Astrocyte of the cerebellum (primary cell): ENCODE results near the gene CREBBP.

Source experiments
- DNase-seq: peaks from one replicate; pipeline ENCODE4 v3.0.0-alpha.2; 2011; ENCODE audit warnings: low read depth
- H3K4me3 ChIP-seq: 2 replicates; pipeline ENCODE4 v1.5.1; 2011; ENCODE audit warnings: mild to moderate bottlenecking, low read depth, low read length, moderate library complexity
- in situ Hi-C: cut with HindIII; loops from 2 replicates; pipeline ENCODE4 v1.10.0; 2017; ENCODE audit warnings: low sequenced_read_pairs
- TF ChIP-seq, protein P1 (sequence below): IDR thresholded peaks from 2 replicates; pipeline ENCODE4 v1.5.1; 2012; ENCODE audit warnings: low read length, low read depth, moderate library complexity, mild to moderate bottlenecking; ENCODE audit errors: missing control alignments

The CREBBP gene

GRCh38 chr16:3882531-3882930, 2.0 kb upstream of the CREBBP start:
- DNase-seq = no peak
- TF ChIP-seq, protein P1, sequence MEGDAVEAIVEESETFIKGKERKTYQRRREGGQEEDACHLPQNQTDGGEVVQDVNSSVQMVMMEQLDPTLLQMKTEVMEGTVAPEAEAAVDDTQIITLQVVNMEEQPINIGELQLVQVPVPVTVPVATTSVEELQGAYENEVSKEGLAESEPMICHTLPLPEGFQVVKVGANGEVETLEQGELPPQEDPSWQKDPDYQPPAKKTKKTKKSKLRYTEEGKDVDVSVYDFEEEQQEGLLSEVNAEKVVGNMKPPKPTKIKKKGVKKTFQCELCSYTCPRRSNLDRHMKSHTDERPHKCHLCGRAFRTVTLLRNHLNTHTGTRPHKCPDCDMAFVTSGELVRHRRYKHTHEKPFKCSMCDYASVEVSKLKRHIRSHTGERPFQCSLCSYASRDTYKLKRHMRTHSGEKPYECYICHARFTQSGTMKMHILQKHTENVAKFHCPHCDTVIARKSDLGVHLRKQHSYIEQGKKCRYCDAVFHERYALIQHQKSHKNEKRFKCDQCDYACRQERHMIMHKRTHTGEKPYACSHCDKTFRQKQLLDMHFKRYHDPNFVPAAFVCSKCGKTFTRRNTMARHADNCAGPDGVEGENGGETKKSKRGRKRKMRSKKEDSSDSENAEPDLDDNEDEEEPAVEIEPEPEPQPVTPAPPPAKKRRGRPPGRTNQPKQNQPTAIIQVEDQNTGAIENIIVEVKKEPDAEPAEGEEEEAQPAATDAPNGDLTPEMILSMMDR = no peak
- in situ Hi-C loops = no loop called here
- H3K4me3 ChIP-seq = no peak overlapping the region

DNA sequence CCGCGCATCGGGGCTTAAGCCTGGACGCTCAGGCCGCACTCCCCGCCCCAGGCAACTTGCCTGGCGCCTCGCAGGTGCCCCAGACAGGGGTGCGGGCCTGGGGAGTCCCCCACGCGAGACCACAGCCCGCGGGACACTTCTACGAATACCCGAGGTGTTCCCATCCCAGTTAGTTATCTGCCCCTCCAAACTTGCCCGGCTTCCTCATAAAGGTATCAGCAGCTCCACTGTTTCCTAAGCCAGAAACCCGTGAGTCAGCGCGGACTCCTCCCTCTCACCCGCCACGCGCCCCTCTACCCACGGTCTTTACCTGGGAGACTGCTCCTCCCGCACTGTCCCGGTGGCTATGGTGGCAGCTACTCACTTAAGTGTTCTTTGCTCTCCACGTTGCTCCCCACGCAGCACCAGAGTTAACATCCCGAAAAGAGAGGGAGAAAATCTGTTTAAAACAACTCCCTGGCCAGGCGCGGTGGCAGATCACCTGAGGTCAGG, 1.0 kb upstream of the CREBBP start:
- in situ Hi-C loops = no loop called here
- TF ChIP-seq, protein P1 = no peak
- H3K4me3 ChIP-seq = peak overlapping the region; percentile 94
- no peak for DNase-seq

- no peak for DNase-seq
- peak overlapping the region; percentile 94 for H3K4me3 ChIP-seq
- in situ Hi-C loops = loop anchor here (5.0 to 10.0 kb wide), 4 partner anchors 37 to 415 kb away; no protein-coding TSS in a partner anchor
- TF ChIP-seq, protein P1 = no peak
Observed at GRCh38 chr16:3879887-3880564, 487 bp downstream of the CREBBP start.

GRCh38 chr16:3879258-3879886, 1.1 kb downstream of the CREBBP start:
- TF ChIP-seq, protein P1 = no peak
- peak overlapping the region; percentile 94 for H3K4me3 ChIP-seq
- in situ Hi-C loops = loop anchor here (5.0 to 10.0 kb wide), 4 partner anchors 38 to 415 kb away; no protein-coding TSS in a partner anchor
- no peak for DNase-seq

- TF ChIP-seq, protein P1 = no peak
- in situ Hi-C loops = loop anchor here (5.0 to 10.0 kb wide), 4 partner anchors 39 to 416 kb away; no protein-coding TSS in a partner anchor
- H3K4me3 ChIP-seq = peak overlapping the region; percentile 94
- DNase-seq = no peak
Observed at GRCh38 chr16:3878610-3879009, 1.9 kb downstream of the CREBBP start.

DNA sequence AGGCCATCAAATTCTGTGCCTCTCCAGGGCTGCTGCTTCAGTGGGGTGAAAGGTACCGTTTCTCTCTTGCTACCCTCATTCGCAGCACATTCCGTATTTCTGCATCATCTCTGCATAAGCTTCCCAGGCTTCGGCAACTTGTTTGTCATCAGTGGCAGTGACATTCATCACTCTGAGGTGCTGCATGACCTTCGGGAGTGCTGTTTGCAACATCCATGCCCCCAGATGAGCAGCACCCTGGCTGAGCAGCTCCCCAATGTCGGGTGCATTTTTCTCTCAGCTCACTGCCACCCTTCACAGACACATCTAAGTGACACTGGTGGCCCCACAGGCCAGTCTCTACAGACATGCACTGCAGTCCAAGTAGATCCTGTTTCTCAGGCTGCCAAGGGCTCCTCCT, 3.8 kb downstream of the CREBBP start:
- no peak for DNase-seq
- peak overlapping the region; percentile 9 for H3K4me3 ChIP-seq
- in situ Hi-C loops = loop anchor here (5.0 to 10.0 kb wide), 4 partner anchors 41 to 418 kb away; no protein-coding TSS in a partner anchor
- TF ChIP-seq, protein P1 = no peak
